Stimulated activated CD4-positive, alpha-beta T cell treated with anti-CD3 and anti-CD28 coated beads, Interleukin-2, amount 100 ng/mL, for 48 hours (primary cell): Measurements from ENCODE around the gene CIBAR2.

Experiments used
- DNase-seq, 2 donors: peaks; one replicate each; pipeline ENCODE4 v3.0.0-alpha.2; 2020

The CIBAR2 gene

DNA sequence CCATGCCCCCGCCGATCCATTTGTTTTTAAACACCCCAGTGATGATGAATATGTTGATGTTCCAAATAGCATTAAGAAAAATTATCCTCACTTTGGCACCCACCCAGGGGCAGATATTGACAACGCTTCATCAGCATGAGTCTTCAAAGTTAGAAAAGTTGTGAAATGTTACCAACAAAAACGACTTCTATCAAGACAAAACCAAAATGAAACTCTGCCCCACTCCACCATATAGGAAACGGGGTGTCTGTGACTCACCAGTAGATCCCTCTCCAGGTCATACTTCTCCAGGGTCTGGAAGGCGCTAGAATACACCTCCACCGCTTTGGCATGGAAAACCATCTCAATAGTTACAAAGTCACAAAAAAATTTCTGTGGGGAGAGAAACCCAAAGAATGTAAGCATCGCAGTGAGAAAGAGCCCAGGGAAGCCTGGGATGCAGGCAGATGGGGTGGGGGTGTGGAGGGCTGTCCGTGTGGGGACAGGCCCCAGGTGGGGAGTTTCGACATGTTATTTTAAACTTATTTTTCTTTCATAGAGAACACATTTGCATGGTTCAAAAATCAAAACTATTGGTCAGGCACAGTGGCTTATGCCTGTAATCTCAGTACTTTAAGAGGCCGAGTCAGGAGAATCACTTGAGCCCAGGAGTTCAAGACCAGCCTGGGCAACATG lies 10.2 kb downstream of the CIBAR2 start:
- no peak for DNase-seq

DNA sequence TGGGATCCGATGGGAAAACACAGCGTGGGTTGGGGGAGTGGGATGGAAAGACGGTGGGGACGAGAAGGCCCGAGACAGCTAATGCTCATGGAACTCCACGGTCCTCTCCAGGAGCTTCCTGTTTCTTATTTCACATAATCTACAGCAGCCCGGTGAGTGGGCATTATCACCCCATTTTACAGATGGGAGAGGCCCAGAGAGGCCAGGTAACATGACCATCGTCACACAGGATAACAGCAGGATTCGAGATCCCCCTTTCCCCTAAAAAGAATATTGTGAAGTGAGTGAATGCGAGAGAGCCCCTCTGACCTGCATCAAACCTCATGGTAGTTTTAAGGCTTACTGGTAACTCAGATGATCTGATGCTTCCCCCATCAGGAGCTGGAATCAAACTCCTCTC lies 12.0 kb downstream of the CIBAR2 start:
- no peak for DNase-seq

DNA sequence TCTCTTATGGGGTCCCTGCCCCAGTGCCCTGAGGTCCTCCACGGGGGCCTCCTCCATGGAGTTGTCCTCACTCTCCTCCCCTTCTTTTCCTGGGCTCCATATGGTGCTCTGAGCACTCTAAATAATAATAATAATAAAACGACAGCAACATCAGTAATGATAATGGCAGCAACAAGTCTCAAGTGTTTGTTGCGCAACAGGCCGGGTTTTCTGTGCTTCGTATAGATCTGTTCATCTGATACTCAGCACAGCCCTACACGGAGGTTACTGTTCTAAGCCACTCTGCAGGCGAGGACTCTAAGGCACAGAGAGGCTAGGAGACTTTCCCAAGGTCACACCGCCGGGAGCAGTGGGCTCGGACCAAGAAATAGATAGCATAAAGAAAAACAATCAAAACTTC lies 13.7 kb downstream of the CIBAR2 start:
- DNase-seq = no peak

DNA sequence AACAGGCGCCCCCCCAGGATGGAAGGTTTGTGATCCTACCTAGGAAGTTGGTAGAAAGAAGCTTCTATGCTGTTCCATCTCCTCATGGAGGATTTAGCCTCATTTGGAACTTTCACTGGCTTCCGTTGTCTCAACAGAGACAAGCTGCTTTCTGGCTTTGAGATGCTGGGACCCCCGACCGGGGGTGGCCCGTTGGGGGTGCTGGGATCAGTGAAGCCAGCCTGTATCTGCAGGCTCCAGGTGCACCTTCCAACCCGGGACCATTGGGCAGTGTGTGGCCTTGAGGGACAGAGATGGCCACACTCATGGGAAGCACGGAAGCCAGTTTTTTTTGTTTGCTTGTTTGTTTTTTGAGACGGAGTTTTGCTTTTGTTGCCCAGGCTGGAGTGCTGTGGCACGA lies 15.4 kb downstream of the CIBAR2 start:
- DNase-seq = no peak

DNA sequence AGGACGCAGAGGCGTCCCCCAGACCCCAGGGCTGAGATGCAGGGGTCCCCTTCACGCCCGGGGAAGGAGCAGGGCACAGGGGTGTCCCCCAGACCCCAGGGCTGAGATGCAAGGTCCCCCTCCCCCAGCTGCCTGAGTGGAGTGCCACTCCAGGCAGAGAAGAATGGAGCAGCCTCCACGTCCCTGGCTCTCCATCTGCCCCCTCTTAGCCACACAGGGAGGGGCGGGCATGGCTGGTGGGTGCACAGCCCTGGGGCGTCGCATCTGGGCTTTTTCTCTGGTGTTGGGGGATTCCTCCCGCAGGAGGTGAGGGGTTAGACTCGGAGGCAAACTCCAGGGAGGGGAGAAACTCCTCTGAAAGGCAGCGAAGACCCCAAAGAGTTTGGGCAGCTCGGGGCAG lies 17.5 kb downstream of the CIBAR2 start:
- no peak for DNase-seq

DNA sequence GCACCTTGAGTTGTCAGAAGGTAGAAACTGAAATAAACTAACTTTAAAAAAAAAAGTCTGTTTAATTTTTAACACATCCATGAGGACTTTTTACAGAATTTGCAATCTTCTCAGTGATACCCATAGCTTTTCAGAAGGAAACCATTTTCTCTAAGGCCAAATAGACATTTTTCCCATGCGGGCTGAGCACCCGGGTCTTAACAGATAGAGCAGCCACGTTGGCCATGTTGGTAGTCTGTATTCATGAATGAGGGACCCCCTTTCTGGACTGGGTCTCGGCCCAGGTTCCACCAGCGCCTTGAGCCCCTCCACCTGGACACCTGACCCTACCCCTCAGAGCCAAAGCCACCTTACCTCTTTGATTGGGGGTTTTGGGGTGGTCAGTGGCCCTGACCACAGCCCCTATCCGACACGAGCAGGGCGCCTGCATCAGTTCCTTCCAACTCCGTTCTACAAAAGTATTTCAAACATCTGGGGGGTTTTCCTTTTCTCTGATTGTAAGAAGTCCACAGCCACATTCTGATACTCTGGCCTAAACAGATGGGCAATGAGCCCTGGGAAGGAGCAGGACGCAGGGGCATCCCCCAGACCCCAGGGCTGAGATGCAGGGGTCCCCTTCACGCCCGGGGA lies 18.0 kb downstream of the CIBAR2 start:
- DNase-seq = no peak

DNA sequence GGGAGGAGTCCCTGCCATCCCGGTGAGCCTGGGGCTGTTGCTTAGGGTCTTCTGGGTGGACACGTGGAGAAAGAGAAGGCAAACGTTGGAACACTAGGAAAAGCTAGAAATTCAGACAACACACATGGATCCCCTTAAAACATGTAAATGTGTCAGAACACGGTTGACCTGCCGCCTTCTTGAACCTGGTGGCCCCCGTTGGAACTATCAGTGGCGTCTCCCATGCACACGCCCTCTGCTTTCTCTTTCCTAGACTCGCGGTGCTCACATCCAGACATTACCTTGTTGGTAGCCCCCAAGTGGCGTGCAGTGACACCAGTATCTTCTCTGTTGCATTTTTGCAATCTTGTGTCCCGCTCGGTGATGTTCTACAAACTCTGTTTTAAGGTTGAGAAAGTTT lies 18.6 kb downstream of the CIBAR2 start:
- no peak for DNase-seq

DNA sequence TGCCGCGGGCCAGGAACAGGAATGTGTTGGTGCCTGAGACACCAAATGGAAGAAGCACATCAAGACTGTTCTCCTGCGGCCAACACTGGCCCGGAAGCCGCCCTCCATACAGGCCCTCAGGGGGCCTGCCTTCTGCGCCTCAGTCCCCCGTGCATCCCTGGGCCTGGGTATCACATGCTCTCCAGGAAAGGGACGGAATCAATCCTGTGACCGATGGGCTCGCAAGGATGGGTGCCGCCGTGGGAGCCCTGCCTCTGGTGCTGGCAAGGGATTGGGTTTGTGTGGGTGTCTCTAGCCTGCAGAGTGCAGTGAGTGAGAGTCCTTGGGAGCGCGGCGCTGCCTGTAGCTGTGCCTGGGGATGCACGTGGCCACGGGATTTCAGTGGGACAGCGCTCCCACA lies 19.4 kb downstream of the CIBAR2 start:
- DNase-seq = no peak

DNA sequence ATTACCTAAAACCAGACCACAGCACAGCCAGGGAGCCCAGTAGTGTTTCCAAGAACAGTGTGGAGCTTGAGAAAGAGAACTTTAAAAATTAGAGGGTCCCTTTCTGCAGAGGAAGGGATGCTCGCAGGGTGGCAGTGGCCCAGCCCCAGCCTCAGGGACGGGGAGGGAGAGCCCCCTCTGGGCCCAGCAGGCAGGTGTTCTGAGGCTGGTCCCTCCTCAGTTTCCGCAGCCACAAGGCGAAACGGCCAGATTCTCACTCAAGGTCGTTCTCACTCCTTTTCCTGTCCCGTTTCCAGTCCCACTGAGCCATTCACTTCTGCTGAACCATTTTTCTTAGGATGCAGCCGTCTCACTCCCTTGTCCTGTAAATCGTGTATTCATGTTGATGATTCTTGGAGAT lies 20.0 kb downstream of the CIBAR2 start:
- no peak for DNase-seq

DNA sequence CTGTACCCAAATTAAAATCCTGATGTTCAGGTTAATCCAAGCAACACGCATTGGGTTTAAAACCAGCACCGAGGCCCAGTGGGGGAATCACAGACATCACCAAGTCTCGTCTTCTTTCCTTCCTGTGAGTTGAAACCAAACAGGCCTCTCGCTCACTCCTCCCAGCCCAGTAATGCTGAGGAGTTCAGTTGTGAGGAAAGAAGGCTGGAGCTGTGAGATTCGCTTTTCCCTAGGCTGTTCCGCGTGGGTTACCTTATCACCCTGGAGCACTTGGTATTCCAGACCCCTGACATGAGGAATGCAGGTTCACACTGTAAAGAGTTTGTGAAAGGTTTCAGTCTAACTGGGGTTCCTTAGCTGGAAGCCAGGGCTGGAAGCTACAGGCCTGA lies 20.8 kb downstream of the CIBAR2 start:
- DNase-seq = no peak

DNA sequence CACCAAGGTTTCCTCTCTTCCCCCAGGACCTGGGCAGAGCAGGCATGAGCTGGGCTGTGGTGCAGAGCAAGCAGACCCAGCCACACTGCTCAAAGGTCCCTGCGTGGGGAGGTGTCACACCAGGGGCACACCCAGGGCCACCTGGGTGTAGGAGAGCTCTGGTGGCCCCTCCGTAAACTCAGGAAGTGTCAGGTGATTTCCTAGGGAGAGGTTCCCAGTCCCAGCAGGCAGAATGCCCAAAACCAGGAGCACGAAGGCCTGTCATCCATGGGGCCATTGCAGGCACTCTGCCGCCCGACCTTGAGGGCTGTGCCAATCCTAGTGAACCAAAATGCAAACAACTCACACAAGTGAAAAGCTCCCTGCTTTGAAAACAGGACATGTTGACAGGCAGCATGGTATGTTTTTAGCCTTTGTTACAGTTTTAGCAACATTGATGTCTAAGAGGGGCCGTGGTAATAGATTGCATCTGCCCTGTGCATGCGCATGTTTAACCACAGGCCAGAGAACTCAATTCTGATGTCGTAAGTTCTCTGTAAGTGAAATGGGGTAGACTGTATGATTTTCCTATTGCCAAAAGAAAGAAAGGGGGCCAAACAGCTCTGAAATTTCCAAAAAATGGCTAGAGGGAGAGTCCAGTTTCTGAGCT lies 21.3 kb downstream of the CIBAR2 start:
- no peak for DNase-seq

DNA sequence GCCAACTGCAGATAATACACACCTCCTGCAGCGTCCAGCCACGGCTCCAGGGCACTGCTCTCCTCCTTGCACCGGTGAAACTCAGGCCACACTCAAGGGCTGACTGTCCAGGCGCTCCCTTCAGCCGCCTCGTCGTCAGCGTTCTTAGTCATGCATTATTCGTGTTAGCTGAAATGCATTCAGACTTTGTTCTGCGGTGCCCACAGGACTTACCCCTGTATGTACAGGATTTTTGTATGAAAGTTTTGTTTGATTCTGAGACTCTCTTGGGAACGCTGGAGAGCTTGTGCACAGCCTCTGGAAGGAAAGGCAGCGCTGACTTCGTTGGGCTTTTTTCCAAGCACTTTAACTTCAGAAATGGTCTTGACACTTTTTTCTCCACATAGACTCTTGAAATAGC lies 22.1 kb downstream of the CIBAR2 start:
- no peak for DNase-seq

DNA sequence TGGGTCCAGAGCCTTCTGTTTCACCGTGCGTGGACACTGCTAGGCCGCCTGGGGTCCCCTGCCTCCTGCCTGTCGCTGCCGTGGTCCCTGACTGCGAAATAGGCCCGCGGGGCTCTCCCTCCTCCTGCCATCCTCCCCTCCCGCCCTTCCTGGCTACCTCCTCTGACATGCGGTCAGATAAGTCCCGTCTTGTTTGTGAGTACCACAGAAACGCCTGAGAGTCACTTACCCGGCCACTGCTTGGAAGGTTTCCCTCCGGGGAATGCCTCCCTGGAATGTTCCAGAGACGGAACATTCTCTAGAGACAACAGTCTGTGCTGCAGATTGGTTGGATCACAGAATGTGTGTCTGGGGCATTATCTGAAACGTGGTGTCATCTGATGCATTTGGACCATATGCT lies 22.7 kb downstream of the CIBAR2 start:
- no peak for DNase-seq

DNA sequence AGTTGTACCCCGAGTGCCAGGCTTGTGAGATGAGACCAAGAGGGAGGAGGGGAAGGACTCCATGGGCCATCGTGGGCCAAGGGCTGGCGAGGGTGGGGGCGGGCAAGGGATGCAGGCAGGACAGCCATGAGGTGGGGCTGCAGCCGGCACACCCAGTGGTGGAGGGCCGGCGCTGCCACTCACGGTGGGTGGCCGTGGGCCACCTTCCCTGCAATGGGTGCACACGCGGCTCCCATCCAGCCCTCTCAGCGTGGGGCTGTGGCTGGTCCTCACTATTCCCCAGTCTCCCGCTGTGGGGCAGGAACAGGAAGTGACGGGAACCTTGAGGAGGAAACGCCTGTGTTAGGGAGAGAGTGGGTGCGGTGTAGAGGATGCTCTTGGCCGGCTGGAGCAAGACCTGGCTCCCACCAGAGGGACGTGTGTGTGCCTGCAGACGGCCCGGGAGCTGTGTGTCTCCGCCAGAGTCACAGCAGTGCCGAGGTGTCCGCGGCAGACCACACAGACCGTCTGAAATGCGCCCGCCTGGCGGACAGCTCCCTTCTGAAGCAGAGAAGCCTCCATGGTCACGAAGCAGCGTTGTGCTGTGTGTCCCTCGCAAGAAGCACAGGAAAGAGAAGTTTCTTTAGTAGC lies 23.6 kb downstream of the CIBAR2 start:
- DNase-seq = no peak

DNA sequence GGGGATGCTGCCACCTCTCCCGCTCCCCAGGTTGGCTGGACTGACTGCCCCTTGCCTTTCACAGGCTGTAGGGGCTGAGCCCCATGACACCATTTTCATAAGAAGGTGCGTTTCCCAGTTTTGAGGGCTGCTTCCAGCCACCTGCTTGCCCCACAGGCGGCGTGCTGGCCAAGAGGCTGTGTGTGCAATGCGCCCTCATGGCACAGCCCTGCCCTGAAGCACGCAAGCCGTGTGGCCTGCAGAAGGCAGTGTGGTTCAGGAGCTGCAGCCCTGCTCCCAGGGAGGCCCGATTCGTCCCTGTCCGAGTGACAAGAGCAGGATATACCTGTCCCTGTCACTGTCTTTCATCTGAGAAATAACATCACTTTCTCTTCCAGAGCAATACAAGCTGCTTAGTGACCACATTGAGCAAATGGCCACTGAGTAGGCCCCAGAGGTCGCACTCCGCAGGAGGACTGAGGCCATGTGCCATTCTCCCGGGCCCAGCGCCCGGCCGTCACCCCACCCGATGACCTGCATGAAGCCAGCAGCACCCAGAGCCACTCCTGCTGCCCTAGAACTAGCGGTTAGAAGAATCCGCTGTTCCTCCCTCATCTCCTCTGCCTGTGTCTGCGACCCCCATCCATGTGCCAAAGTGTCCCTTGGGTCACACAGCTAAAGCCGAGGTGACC lies 24.2 kb downstream of the CIBAR2 start:
- DNase-seq = no peak

DNA sequence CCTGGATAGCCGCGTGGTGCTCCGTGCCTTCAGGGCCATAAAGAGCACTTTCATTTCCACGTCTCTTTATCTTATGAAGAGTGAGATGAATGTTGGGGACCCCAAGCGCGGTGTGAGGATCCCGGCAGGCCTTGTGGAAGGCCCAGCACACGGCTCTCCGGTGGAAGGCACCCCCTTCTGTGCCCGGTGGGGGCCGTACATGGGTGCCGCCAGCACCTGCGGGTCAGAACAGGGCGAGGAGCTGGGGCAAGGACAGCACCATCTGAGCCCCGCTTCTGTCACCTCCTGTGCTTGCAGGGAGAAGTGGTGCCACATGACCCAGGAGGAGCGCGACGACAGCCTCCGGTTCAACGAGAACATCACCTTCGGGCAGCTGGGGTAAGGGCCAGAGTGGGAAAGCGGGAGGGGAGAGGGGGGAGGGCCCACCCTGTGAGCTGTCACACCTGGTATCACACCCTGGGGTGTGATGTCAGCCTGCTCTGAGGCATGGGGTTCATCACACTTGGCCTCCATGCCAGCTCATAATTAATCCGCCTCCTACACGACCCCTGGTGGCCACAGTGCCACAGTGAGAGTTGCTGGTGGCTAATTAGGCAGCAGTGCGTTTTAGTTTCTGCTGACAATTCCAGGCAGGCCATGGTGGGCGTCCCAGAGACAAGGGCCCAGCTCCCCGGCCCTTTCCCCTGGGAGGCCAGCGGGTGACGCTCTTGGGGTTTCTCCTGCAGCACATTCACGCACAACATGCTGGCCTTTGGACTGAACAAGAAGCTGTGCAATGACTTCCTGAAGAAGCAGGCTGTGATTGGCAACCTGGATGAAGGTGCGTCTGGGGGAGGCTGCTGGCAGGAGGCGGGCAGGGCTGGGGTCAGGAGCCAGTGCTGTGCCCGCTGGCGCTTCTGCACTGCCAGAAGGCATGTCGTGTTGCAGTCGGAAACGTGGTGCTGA lies 25.7 kb downstream of the CIBAR2 start:
- DNase-seq = peak; percentile 63 to 78

DNA sequence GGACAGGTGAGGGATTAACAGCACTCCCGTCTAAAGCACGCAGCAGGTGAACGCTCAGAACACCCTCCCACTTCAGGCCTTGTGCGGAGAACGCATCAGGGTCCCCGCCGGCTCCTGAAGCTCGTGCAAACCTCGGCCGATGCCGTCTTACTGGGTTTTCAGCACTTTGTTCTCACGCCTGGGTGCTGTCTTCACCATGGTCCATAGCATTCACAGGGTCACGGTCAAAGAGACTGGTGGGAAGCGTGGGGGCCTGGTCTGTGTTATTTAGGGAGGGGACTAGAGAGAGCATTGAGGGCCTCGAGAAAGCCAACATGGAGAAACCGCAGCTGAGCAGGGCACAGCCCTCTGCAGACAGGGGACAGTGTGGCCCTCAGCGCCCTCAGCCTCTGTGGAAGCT lies 26.6 kb downstream of the CIBAR2 start:
- DNase-seq = no peak

DNA sequence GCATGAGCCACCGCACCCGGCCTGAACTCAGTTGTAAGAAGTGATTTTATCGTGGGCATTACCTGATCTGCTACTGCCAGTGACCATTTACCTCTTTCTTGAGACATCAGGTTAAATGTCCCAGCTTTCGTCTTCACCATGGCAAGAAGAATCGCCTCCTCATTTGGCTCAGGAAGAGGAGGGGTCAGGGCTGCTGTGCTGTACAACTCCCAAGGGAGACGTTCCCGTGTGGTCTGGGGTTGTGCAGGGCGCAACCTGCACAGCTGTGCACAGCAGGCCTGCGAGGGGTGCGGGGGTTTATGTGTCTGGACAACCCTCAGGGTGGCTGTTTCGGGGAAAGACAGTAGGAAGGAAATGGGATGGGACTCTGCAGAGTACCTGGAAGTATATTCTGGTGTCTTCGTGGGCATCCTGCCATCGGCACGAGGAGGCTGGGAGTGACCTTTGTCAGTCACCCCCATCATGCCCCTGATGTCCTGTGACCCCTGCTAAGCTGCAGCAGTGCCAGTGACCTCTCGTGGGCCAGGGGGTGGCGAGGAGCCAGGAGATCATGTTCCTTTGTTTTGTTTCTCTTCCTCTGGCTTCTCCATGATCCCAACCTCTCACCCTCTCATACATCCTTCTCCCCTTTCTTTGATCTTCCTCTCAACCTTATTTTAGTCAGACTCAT lies 27.3 kb downstream of the CIBAR2 start:
- DNase-seq = no peak

DNA sequence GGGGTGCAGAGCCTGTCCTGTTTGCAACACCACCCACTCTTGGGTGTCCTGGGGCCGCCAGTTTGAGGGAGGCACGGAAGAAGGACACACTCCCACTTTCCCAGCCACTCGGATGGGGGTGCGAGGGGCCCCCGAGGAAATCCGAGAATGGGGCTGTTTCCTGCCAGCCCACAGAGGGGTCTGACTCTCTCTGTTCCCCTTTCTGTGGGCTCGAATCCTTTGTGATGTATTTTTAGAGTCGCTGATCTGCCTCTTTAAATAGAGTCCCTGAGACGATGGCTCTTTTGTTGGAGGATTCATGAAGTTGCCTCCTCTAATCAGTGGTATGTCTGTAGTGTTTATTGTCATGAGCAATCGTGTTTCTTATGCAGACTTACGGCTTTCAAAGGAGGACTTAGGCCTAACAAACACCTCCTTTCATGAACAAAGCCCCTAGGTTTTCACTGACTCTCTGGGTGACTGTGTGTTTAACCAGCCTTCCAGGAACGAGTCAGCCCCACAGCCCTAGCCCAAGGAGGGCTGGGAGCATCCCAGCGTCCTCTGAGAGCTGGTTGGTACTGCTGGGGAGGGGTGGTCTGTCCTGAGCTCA lies 29.1 kb downstream of the CIBAR2 start:
- DNase-seq = no peak

DNA sequence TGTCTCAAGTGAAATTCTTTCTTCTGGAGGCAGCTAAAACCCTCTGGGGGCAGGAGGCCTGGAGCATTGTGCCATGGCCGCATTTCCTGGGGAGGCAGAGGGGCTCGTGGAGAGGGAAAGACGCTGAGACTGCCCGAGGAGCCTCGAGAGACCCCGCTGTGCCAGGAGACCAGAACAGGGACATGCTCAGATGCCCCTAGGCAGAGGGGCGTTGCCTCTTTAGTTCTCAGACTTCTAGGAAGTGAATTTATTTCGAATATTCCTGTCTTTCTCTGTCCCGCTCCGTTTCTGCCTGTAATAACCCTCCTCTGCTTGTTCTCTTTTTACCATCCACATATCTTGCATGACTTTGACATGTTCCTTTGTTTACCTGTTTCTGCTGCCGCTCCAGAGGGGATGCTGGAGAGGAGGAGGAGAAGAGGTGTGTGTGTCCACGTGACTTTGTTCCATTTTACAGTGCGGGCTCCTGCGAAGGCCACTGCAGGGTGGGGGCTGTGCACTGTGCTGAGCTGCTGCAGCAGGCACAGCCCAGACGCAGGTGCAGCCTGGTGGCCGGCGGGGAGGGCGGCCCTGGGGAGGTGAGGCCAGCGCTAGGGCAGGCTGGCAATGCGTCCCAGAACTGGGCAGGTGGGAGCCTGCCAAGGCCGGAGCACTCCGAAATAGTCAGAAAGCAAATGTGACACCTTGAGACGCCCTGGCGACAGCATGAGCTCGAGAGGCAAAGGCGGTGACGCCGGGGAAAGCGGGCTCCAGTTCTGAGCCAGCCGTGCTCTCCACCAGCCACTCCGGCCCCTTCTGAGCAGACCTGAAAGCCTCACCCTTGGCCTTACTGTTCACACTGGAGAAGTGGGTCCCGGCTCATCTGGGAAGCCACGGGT lies 29.9 kb downstream of the CIBAR2 start:
- DNase-seq = no peak
